Stimulated activated naive CD8-positive, alpha-beta T cell treated with anti-CD3 and anti-CD28 coated beads, Interleukin-15, Interleukin-2, amounts not matched to agents 100 U/mL and 50 U/mL, for 24 hours (primary cell): ENCODE measurements around the gene TFPT.

Experiments used
- ATAC-seq: fragments of 150-1000 bp; cut with Tn5 transposase; one replicate; pipeline ENCODE4 v1.10.0; 2021
- DNase-seq: peaks from one replicate; pipeline ENCODE4 v3.0.0; 2021

The TFPT gene

DNA sequence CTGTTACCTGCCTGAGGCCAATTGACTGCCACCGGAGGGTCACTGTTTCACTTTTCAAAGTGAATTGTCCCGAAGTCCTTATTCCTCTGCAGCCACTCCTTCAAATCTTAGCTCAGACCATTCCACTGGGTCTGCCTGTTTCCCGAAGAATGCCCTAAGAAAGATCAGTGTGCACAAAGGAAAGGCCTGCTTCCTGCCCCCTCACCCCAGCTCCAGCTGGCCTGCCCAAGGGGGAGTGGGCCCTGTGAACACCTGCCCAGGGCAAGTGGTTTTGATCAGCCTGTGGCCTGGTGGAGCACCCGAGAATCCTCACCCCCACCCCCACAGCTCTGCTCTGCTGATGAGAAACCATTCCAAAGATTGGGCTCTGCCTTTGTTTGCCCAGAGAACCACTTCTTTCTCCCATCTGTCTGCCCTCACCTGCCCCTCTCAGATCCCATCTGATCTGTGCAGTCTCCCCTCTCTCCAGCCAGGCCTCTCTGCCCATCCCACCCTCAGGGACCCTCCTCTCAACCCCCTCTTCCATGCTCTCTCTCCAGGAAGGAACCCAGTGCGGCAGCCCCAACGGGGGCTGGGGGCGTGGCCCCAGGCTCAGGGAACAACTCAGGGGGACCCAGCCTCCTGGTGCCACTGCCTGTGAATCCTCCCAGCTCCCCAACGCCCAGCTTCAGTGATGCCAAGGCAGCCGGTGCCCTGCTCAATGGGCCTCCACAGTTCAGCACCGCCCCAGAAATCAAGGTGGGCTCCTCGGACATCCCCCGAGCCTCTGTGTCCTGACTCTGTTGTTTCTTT, 33.8 kb upstream of the TFPT start:
- no peak for ATAC-seq
- DNase-seq, result no peak

DNA sequence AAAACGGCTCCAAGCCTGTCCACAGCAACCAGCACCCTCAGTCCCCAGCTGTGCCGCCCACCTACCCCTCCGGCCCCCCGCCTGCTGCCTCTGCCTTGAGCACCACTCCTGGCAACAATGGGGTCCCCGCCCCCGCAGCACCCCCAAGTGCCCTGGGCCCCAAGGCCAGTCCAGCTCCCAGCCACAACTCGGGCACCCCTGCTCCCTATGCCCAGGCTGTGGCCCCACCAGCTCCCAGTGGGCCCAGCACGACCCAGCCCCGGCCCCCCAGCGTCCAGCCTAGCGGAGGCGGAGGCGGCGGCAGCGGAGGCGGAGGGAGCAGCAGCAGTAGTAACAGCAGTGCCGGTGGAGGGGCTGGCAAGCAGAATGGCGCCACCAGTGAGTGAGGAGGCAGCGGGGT, 32.7 kb upstream of the TFPT start:
- DNase-seq, result no peak
- no peak for ATAC-seq

DNA sequence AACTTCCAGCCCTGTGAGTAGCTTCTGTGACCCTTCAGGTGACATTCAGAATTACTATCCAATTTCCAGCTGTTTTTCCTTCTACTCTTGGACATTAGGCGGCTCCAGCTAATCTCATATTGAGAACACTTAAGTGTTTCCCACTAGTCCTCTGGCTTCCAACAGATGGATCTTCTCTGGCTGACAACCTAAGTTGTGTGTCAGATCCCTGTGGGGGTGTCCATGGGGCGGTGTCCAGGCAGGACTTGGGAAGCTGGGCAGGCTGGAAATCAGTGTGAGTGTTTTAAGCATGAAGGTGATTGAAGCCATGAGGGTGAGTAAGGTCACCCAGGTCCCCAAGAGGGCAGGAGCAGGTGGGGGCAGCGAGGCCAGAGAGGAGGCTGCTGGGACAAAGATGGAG, 32.2 kb upstream of the TFPT start:
- DNase-seq (no peak), ATAC-seq (no peak)

DNA sequence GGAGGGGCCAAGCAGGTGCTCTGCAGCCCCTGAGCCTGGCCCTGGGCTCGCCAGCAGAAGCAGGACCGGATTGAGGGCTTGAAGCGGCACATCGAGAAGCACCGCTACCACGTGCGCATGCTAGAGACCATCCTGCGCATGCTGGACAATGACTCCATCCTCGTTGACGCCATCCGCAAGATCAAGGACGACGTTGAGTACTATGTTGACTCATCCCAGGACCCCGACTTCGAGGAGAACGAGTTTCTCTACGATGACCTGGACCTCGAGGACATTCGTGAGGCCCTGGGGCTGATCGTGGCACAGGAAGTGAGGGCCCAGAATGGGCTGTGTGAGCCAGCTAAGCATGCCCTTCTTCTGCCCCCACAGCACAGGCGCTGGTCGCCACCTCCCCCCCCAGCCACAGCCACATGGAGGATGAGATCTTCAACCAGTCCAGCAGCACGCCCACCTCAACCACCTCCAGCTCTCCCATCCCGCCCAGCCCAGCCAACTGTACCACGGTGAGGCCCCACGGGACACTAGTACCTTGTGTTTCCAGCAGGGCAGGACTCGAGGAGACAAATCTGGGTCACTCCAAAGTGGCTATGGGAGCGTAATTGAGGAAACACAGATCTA, 30.2 kb upstream of the TFPT start:
- DNase-seq (no peak), ATAC-seq (no peak)

DNA sequence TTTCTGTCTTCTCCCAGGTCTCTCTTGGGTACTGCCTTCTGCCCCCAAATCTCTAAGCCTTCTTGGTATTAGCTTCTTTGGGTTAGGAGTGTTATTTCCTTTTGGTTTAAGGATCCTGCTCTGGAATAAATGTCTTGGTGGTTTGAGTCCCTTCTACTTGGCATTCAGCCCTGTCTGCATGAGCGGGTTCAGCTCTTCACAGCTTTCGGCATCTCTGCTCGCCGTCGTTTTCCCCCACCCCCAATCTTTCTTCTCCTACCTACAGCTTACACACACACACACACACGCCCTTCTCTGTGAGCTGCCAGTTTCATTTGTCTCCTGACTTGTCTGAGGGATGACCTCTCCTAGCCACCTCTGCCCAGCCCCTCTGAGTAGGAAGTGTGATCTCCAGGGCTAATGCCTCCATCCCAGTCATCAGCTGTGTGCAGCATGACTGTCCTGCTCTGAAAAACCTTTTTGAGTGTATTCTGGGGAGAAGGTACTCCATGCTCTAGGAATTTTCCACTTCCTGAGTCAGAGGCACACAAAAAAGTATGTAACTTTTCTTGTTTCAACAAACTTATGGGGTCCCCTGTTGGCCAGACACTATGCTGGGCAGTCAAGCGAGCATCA, 26.8 kb upstream of the TFPT start:
- ATAC-seq (no peak), DNase-seq (no peak)

DNA sequence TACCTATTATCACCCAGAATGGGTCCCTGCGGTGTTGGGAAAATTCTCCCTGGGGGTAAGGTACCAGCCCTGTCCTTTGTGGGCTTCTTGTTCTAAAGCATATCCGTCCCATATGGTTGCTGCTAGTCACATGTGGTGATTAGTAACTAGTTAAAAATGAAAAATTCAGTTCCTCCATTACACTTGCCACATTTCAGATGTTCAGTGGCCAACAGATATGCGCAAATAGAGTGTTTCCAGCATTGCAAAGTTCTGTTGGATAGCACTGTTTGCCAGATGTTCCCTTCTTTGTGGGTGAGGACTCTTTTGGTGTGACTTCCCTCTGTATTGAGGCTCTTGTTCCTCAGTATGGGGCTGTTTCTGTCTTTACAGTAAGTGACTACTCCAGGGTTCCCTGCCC, 25.9 kb upstream of the TFPT start:
- ATAC-seq (no peak), DNase-seq (no peak)

DNA sequence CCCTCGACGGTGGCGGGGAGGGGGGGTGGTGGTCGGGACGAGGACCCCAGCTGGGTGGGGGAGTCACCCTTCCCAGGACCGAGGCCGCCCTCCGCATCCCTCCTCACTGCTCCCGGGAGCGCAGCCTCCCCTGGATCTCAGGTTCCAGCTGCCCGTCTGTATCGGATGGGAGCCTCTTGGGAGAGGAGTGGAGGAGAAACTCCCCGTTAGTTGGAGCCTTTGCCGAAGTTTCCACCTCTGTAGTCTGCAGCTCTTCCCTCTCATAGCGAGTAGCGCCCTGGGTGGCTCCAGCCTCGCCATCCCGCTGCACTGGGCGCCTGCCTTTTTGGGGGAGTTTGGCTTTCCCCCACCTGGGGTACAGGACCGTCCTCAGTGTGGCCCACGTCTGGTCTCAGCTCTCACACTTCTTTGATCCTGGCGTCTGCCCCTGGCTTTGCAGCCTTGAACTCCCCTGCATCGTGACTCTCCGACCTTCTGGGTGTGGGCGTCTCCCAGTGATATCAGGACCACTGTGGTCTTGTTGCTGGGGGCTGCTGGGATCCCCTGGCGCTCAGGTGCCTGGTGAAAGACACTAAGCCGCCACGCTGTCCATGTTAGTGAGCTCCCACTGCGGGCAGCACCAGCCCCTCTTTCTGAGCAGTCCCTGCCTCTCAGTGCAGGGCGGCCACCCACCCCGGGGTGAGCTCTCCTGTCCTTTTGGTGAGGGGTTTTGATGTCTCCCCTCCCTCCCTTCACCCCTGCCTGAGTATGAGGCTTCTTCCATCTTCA, 23.2 kb upstream of the TFPT start:
- ATAC-seq (no peak), DNase-seq (peak; percentile 59)

DNA sequence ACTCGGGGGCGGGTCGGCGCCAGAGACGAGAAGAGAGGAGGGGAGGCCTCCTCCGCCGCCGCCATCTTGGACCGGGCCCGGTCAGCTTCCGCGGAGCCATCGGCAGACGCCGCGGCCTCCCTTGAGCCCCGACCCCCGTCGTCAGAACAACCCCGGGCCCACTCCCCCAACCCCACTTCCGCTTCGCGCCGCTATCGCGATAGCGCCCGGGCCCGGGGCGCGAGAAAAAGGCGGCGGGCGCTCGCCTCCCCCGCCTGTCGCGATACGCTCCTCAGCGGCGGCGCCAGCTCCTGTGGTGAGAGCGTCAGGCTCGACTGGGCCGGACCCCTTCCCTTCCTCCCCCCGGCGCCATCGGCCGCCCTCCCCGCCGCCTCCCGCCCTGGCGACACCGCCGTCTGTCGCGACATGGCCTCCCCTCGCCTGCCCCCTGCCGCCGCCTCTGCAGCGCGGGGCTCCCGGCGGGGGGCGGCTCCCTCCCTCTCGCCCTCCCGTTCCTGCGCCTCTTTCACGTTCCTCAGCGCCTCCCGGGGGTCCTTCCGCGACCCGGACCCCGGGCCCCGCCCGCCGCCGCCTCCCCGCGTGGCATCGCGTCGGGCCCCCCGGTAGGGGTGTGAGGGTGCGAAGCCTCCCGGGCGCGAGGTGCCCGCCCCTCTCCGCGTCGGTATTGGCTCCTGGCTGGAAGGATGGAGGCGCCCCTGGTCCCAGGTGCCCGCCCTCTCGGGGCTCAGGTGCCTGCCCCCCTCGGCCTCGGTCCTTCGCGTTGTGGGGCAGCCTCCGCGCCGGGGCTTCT, 22.4 kb upstream of the TFPT start, which contains the start of gene CNOT3:
CNOT3 (plus strand) TSS at position 64 of the 790 bp plus-strand sequence. CDS start 5,217 bp downstream, outside the sequence.
- DNase-seq (peak; percentile 47), ATAC-seq (no peak)

DNA sequence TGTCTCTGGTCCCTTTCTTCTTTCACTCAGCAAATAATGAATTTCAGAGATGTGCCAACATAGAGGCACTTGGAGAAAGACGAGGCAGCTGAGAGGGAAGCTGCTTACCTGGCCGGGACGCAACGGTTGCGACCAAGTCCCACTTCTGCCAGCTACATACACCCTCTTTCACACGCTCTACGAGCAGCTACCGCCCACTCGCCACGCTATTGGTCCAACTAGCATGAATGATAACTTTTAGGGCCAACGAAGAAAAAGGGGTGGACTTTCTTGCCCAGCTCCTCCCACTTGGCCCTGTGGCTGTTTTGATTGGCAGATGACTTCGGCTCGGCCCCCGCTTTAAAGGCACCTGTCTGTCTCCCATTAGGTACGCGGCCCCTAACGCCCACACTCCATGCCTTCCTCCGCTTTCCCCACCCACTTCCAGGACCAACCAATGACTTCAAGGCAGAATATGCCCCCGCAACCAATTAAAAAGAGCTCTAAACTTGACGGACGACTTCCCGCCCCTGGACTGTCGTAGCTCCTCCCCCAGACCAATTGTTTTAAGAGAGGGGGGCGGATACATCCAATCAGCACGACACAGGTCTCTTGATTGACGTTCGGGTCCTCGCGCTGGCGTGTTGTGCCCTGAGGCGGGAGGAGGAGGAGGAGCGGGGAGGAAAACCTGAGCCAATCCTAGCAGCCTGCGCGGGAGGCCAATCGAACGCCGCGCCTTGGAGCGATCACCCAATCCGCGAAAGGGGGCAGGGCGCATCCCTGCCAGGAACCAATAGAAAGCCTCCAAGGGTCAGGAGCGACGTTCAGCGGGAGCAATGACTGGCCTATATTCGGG, 21.6 kb upstream of the TFPT start:
- peak; percentile 91 for ATAC-seq
- peak; percentile 98 for DNase-seq

DNA sequence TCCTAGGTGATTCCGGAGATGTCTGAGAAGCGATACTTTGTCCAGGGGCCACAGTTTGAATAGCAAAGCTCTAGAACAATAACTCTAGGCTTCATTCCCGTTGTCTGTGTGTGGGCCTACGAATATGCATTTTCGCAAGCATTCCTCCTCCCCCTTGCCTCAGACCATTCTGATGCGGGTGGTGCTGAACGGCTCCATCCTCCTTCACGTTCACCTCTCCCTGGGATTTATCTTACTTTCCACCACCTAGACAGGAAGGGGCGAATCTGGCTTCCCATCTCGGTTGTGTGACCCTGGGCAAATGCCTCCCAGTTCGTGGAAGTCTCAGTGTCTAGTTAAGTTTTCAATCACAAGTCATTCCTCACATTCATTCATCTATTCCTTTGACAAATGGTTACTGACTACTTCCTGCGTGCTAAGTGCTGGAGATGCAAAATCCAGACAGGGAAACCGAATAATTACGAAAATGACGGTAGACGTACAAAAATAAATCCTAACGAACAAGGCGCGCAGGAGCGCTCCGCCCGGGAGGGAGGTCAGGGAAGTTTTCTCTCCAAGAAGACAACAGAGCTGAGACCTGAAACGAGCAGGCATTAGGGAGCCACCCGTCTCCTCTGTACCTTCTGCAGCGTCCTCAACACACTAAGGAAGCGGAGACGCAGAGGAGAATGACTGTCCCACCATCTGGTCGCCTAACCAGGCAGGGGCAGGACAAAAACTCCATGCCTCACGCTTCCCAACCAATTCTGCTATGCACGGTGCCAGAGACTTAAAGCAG, 20.8 kb upstream of the TFPT start:
- ATAC-seq, result no peak
- no peak for DNase-seq

DNA sequence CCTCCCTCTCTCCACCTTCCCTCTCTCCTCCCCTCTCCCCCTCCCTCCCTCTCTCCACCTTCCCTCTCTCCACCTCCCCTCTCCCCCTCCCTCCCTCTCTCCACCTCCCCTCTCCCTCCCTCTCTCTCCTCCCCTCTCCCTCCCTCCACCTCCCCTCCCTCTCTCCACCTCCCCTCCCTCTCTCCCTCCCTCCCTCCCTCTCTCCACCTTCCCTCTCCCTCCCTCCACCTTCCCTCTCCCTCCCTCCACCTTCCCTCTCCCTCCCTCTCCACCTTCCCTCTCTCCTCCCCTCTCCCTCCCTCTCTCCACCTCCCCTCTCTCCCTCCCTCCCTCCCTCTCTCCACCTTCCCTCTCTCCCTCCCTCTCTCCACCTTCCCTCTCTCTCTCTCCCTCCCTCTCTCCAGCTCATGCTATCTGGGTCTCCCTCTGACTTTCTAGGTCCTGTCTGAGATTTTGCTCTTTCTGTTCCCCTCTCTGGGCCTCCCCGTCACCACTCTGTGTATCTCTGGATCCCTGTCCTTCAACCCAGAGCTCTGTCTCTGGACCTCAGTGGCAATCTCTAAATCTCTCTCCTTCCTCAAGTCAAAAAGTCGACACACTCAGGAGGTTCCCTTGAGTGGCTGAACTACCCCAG, 18.6 kb upstream of the TFPT start:
- ATAC-seq (no peak), DNase-seq (no peak)

DNA sequence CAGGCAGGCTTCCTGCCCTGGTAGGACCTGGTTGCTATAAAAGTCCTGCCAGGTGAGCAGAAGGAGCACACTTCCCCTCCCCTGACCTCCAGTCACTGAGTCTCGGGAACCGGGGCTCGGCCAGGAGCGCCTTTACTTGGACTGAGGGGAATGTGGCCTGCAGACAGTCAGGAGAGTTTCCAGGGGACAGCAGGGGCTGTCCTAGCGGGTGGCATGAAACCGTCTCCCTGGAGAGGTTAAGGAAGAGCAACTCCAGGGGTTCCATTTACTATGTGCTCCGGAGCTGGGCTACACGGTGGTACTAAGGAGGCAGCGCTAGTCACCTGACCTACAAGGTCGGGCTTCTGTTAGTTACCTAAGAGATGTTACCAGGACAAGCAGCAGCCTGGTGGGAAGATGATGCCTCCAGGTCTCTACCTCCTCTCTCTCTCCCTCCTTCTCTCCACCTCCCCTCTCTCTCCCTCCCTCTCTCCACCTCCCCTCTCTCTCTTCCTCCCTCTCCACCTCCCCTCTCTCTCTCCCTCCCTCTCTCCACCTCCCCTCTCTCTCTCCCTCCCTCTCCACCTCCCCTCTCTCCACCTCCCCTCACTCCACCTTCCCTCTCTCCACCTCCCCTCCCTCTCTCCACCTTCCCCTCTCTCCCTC, 18.0 kb upstream of the TFPT start:
- DNase-seq (no peak), ATAC-seq (no peak)

DNA sequence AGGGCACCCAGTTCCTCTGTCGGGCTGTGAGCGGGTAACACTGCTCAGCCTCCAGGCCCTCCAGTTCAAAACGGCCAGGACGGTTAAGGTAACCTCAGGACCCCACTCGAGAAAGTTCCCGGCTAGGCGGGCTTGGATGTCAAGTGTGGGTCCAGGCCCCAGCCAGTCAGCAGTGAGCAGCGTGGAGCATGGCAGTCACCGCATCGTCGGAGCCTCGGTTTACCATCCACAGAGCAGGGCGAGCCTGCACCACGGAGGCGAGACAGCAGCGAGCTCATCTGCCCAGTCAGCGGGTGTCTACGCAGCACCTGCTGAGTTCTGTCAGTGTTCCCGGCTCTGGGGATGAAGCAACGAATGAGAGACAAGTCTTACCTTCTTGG, 14.2 kb upstream of the TFPT start:
- ATAC-seq (no peak), DNase-seq (no peak)

DNA sequence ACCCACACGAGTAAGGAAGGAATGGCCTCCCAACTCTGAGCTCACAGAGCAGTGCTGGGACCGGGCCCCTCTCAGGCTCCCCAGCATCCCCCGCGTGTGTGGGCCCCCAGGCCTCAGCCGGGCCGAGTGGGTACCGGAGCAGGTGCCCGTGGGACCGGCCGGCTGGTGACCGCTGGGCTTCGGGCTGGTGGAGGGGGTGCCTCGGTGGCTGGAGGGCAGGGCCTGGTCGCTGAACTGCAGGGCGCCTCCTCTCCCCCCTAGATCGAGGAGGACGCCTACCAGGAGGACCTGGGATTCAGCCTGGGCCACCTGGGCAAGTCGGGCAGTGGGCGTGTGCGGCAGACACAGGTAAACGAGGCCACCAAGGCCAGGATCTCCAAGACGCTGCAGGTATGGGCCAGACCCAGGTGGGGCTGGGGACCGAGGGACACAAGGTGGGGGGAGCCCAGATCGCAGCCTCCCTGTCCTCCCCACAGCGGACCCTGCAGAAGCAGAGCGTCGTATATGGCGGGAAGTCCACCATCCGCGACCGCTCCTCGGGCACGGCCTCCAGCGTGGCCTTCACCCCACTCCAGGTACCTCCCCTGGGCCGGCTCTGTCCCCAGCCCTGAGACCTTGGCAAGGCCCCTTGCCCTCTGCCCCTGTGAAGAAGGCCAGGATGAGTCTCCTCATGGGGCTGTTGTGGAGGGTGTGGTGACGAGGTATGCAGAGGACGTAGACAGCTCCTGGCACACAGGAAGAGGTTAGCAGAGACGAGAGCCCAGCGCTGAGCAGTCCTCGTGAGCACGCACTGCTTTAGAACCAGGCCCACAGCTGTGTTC, 13.5 kb upstream of the TFPT start:
- ATAC-seq (no peak), DNase-seq (no peak)

DNA sequence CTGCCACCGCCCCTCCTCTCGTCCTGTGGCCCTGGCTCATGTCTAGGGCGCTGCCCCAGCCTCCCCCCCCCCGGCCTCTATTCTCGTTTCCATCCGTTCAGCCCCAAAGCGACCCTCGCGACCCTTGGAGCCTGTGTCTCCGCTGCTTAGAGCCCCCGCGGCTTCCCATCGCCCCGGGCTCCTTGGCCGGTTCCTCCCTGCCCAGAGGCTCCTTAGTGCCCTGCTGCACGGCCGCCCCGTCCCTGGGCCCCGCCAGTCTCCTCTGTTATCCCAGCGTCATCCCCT, 12.9 kb upstream of the TFPT start:
- DNase-seq, result no peak
- ATAC-seq, result no peak

DNA sequence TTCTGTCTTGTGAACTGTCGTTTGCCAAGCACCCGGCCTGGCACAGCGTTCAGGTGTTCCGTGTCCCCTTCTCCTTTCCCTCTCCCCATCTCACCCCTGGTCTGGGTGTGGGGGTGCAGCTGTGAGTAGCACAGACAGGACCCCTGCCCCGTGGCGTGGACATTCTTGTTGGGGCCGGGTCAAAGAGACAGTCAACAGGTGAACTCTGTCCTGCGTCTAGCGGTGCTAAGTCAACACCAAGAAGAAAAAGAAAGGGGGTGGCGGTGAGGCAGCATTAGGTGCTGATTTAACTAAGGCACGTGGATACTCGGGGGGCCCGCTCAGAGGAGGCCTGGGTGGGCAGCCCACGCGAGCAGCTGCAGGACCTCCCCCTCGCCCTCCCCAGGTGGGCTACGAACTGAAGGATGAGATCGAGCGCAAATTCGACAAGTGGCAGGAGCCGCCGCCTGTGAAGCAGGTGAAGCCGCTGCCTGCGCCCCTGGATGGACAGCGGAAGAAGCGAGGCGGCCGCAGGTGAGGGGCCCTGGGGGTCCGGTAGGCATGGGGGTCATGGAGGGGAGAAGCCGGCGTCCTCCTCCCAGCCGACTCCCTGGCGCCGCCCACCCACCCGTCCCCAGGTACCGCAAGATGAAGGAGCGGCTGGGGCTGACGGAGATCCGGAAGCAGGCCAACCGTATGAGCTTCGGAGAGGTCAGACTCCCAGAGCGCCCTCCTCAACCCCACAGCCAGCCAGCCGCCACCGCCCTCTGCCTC, 12.4 kb upstream of the TFPT start:
- ATAC-seq (no peak), DNase-seq (no peak)

DNA sequence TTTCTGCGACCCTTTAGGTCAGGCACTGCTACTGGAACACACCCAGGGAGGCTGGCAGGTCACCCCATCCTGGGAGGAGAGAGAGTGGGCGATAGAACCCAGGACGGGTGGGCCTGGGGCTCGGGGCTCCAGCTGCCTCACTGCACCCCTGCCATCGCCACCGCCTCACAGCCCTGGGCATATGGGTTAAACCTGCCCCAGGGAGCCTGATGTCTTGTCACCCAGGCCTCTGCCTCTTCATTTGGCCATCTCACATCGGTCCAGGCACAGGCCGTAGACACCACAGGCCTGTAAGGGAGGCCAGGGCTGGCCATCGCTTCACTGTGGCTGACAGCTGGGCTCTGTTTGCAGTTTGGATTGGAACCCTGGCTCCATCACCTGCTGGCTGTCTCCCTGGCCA, 10.3 kb upstream of the TFPT start:
- DNase-seq (no peak), ATAC-seq (no peak)

DNA sequence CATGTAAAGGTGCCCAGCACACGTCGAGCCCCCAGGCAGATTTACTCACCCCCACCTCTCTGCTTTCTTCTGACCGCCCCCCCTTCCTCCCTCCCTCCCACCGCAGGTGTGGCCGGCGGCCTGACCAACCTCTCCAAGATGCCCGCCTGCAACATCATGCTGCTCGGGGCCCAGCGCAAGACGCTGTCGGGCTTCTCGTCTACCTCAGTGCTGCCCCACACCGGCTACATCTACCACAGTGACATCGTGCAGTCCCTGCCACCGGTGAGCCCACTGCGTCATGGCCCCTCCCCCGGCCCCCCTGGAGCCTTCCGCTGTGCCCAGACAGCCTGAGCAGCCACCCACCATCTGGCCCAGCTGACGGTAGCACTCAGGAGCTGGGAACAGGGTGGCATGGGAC, 8.9 kb upstream of the TFPT start:
- no peak for ATAC-seq
- DNase-seq, result no peak
